GM21515 (cell line): ENCODE measurements around the gene PRSS38.
"Not testable (repeated sequence)": the region's sequence is repeated elsewhere in the genome, so short reads cannot be mapped to it uniquely, and the experiment has no call there.

ENCODE experiments used
- ATAC-seq: cut with Tn5 transposase; IDR thresholded peaks from one replicate; pipeline ENCODE4 v1.9.1; 2021; ENCODE audit not compliant: unreplicated experiment

PRSS38 gene

GRCh38 chr1:227838181-227838580 lies 22.7 kb downstream of the PRSS38 start:
- no peak for ATAC-seq

- ATAC-seq, result no peak
These were observed 25.6 kb downstream of the PRSS38 start for GRCh38 chr1:227841096-227841495.

- no peak for ATAC-seq
These were observed 29.1 kb downstream of the PRSS38 start for GRCh38 chr1:227844320-227845146.

DNA sequence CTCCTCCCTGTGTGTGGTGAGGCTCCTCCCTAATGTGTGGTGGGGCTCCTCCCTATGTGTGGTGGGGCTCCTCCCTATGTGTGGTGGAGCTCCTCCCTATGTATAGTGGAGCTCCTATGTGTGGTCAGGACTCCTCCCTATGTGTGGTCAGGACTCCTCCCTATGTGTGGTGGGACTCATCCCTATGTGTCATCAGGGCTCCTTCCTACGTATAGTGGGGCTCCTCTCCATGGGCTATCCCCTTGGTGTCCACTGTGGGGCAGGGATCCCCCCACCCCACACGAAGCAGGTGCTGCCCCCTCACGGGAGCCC lies 29.6 kb downstream of the PRSS38 start:
- ATAC-seq, result no peak

GRCh38 chr1:227845519-227845918 lies 30.0 kb downstream of the PRSS38 start:
- ATAC-seq, result no peak

DNA sequence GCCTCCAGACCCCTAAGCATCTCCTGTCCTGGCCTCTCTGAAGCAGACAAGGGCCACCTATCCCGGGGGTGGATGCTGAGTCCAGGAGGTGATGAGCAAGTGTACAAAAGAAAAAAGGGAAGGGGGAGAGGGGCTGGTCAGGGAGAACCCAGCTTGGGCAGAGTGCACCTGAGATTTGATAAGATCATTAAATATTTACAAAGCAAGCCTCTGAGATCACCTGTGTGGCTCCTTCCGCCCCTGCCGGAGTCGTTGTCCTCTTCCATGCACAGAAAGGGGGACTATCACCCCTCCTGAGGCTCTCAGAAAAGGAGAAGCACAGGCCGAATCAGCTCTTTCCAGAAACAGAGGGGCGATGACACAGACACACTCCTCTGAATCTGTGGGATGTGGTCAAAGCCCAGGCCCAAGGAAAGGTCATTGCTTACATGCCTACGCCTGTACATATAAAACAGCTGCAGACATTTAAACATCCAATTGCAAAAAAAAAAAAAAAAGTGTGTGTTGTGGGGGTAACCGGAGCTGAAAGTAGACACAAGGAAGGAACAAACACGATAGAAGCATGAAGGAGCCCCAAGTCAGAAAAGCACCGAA lies 30.9 kb downstream of the PRSS38 start:
- ATAC-seq, result no peak

- ATAC-seq, result not testable (repeated sequence)
These were observed 31.6 kb downstream of the PRSS38 start for GRCh38 chr1:227847046-227847445.

DNA sequence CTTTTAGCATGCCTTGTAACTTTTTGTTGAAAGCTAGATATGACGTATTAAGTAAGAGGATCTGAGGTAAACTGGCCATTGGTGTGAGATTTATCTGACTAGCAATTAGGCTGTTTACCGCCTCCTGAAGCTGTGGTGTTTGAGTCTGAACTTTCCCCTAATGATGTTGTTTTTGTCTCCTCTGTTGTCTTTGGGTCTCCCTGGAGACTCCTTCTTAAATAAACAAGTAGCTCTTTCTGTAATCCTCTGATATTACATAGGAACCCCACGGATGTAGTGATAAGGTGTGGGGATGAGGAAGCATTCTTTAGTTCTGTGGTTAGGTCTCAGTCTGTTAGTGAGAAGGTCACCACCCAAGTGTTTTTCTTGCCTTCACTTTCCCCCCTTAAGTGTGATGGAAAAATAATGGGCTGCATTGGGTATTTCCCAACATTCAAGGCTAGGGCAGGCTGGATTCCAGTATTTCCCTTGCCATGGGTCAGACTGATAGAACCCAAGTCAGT lies 33.0 kb downstream of the PRSS38 start:
- ATAC-seq, result no peak

DNA sequence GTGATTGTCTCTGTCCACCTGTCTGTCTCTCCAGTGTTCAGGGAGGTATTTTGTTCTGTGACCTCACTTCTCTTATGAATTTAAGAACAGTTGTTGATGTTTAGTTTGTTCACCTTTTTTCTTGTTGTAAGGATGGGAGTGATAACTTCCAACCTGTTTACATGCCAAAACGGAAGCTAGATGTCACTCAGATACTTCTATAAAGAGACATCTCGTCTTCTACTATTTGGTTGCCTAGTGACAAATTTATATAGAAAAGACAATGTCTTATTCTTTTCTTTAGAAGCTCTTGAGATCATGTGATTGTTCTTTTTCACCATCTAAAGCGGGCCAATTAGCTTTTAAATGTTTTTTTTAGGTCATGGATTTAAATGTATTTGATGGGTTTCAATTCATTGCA lies 33.8 kb downstream of the PRSS38 start:
- no peak for ATAC-seq

DNA sequence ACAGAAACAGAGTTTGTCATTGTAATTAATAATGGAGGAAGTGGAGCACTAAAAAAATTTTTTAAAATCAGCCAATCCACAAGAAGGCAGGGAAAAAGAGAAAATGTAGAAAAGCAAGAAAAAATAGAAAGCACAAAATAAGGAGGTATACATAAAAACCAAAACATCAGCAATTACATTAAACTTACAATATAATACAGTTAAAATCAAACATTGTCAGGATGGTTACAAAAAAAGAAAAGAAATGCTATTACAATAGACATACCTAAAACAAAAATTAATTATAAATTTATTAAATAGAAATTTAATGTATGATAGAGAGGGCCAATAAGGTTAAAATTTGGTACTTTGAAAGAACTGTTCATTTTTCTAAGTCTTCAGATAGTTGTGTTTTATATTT lies 38.7 kb downstream of the PRSS38 start:
- no peak for ATAC-seq

- no peak for ATAC-seq
These were observed 40.2 kb downstream of the PRSS38 start for GRCh38 chr1:227855687-227856086.

- ATAC-seq, result no peak
These were observed 40.8 kb downstream of the PRSS38 start for GRCh38 chr1:227856147-227856858.

DNA sequence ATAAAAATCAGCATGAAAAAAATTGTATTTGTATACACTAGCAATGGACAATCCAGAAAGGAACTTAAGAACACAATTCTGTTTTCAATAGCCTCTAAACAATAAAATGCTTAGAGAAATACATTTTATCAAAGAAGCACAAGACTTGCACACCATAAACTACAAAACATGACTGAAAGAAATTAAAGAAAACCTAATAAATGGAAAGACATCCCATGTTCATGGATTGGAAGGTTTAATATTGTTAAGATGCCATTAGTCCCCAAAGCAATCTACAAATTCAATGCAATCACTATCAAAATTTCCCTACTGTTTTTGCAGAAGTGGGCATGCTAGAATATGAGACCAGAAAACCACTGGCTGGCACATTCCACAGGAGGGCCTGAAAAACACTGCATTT lies 49.4 kb downstream of the PRSS38 start:
- no peak for ATAC-seq

- no peak for ATAC-seq
These were observed 53.9 kb downstream of the PRSS38 start for GRCh38 chr1:227869279-227869842.

- no peak for ATAC-seq
These were observed 54.4 kb downstream of the PRSS38 start for GRCh38 chr1:227869851-227870305.

- no peak for ATAC-seq
These were observed 54.9 kb downstream of the PRSS38 start for GRCh38 chr1:227870366-227870765.

GRCh38 chr1:227871892-227872291 lies 56.4 kb downstream of the PRSS38 start:
- ATAC-seq, result not testable (repeated sequence)

- not testable (repeated sequence) for ATAC-seq
These were observed 62.3 kb downstream of the PRSS38 start for GRCh38 chr1:227877810-227878209.

- no peak for ATAC-seq
These were observed 65.0 kb downstream of the PRSS38 start for GRCh38 chr1:227880342-227880924.

DNA sequence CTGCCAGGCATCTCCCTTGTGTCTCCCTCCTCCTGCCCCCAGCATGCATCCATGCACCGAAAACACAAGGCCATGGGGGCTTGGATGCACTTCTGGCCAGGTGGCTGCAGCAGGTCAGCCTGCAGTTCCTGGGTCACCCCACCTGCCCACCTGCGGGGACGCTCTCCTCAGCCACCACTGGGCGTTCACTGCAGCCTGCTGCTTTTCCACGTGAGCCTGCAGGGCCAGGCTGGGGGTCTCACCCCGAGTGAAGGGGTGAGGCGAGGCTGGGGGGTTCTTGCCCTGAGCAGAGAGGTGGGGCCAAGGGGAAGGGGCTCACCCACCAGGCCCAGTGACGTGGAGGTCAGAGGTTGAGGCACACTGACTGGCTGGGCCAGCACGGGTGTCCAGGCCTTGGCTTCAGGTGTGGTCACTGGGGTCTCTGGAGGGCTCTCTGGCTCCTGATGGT lies 67.6 kb downstream of the PRSS38 start:
- ATAC-seq, result no peak
